IMR-90 (cell line): Measurements from ENCODE around the gene FUT1. TPM values are rescaled to one million over a fixed set of nuclear protein-coding genes. Genes with fewer than 3 reads are reported as not detected.

Experiments
- ATAC-seq: fragments of 200-7000 bp; cut with Tn5 transposase; 2 replicates; pipeline ENCODE4 v1.9.1; 2020; ENCODE audit warnings: low read depth, mild to moderate bottlenecking, moderate library complexity
- BruUV-seq: library from RNA; stranded (reverse); fragments of 400-500 nt; replicated peaks from 2 replicates; lab custom pipeline; 2021; lab: Mats Ljungman, UMichigan
- CTCF ChIA-PET: fragments of 300-600 bp; formaldehyde crosslinking; extraction: SDS; loops from one replicate; lab custom pipeline; 2021; ENCODE audit warnings: antibody characterized with exemption; lab: Yijun Ruan, JAX
- POLR2A ChIA-PET: fragments of 300-600 bp; sonication (Branson Sonifier 250); formaldehyde crosslinking; loops from one replicate; lab custom pipeline; 2022; ENCODE audit warnings: antibody characterized with exemption; ENCODE audit not compliant: unreplicated experiment; lab: Charles Lee
- DNase-seq: peaks from one replicate; pipeline ENCODE4 v3.0.0; 2013
- H2AFZ ChIP-seq: replicated peaks from 2 replicates; pipeline ENCODE3; 2013; ENCODE audit warnings: low read length, mild to moderate bottlenecking; ENCODE audit not compliant: poor library complexity
- H2AK5ac ChIP-seq: 2 replicates; pipeline ENCODE4 v1.6.1; 2013; ENCODE audit warnings: low read depth, low read length, inconsistent platforms
- H2AK9ac ChIP-seq: replicated peaks from 2 replicates; pipeline ENCODE3; 2013; ENCODE audit warnings: mild to moderate bottlenecking, low read depth, low read length, moderate library complexity; ENCODE audit not compliant: poor library complexity
- H2BK120ac ChIP-seq: 2 replicates; pipeline ENCODE4 v1.6.1; 2013; ENCODE audit warnings: low read depth, low read length, inconsistent platforms
- H2BK15ac ChIP-seq: 3 replicates; pipeline ENCODE4 v1.6.1; 2013; ENCODE audit warnings: low read depth, low read length, inconsistent platforms
- H2BK20ac ChIP-seq: 2 replicates; pipeline ENCODE4 v1.6.1; 2013; ENCODE audit warnings: low read depth, mild to moderate bottlenecking, inconsistent platforms, low read length, moderate library complexity
- H2BK5ac ChIP-seq: 2 replicates; pipeline ENCODE4 v1.6.1; 2013; ENCODE audit warnings: mild to moderate bottlenecking, low read depth, low read length, inconsistent platforms; ENCODE audit not compliant: poor library complexity, severe bottlenecking
- H3K14ac ChIP-seq: replicated peaks from 2 replicates; pipeline ENCODE4 v1.6.1; 2013; ENCODE audit warnings: low read depth, low read length, inconsistent platforms
- H3K18ac ChIP-seq: 2 replicates; pipeline ENCODE4 v1.6.1; 2013; ENCODE audit warnings: low read depth, low read length, control low read depth
- H3K23ac ChIP-seq: 2 replicates; pipeline ENCODE4 v1.6.1; 2013; ENCODE audit warnings: low read depth, low read length, inconsistent platforms
- H3K27ac ChIP-seq: 2 replicates; pipeline ENCODE4 v1.5.1; 2013; ENCODE audit warnings: mild to moderate bottlenecking, control low read depth, low read length; ENCODE audit not compliant: insufficient read depth
- H3K27me3 ChIP-seq: 2 replicates; pipeline ENCODE4 v1.6.1; 2013; ENCODE audit warnings: low read length; ENCODE audit not compliant: control insufficient read depth, insufficient read depth
- H3K36me3 ChIP-seq: 2 replicates; pipeline ENCODE4 v1.6.1; 2013; ENCODE audit warnings: low read length, mixed read lengths; ENCODE audit not compliant: control insufficient read depth, insufficient read depth
- H3K4ac ChIP-seq: 2 replicates; pipeline ENCODE4 v1.6.1; 2013; ENCODE audit warnings: low read depth, low read length, inconsistent platforms
- H3K4me1 ChIP-seq: 2 replicates; pipeline ENCODE4 v1.6.1; 2013; ENCODE audit warnings: low read length, mixed read lengths; ENCODE audit not compliant: control insufficient read depth, insufficient read depth
- H3K4me2 ChIP-seq: 2 replicates; pipeline ENCODE4 v1.6.1; 2013; ENCODE audit warnings: low read depth, mild to moderate bottlenecking, control low read depth, low read length, moderate library complexity
- H3K4me3 ChIP-seq: 2 replicates; pipeline ENCODE4 v1.5.1; 2013; ENCODE audit warnings: low read depth, mild to moderate bottlenecking, control low read depth, low read length, moderate library complexity; ENCODE audit not compliant: insufficient read depth
- H3K56ac ChIP-seq: 2 replicates; pipeline ENCODE4 v1.6.1; 2013; ENCODE audit warnings: low read length, inconsistent platforms; ENCODE audit not compliant: insufficient read depth; ENCODE audit errors: extremely low read depth
- H3K79me1 ChIP-seq, 2 experiments: 2 replicates each; pipeline ENCODE4 v1.6.1; 2013; ENCODE audit warnings: low read length in 2 of 2, inconsistent platforms in 1 of 2, low read depth in 1 of 2
- H3K9ac ChIP-seq: 2 replicates; pipeline ENCODE4 v1.6.1; 2013; ENCODE audit warnings: low read depth, low read length, control low read depth
- H3K9me1 ChIP-seq: 2 replicates; pipeline ENCODE4 v1.6.1; 2013; ENCODE audit warnings: low read length, inconsistent platforms; ENCODE audit not compliant: insufficient read depth
- H3K9me3 ChIP-seq: 2 replicates; pipeline ENCODE4 v1.6.1; 2013; ENCODE audit warnings: low read length; ENCODE audit not compliant: control insufficient read depth, insufficient read depth
- H4K20me1 ChIP-seq: 2 replicates; pipeline ENCODE4 v1.6.1; 2013; ENCODE audit warnings: low read length, inconsistent platforms; ENCODE audit not compliant: insufficient read depth
- H4K5ac ChIP-seq: 2 replicates; pipeline ENCODE4 v1.6.1; 2013; ENCODE audit warnings: mild to moderate bottlenecking, low read depth, low read length, control low read depth
- H4K8ac ChIP-seq, 2 experiments: 2 replicates each; pipeline ENCODE4 v1.6.1; 2013; ENCODE audit warnings: low read depth in 2 of 2, low read length in 2 of 2, control low read depth in 1 of 2, inconsistent platforms in 1 of 2
- H4K91ac ChIP-seq: 2 replicates; pipeline ENCODE4 v1.6.1; 2013; ENCODE audit warnings: low read depth, low read length, inconsistent platforms; ENCODE audit not compliant: insufficient read depth
- BHLHE40 ChIP-seq: fragments of 150-350 bp; IDR thresholded peaks from 2 replicates; pipeline ENCODE4 v1.6.1; 2016; ENCODE audit warnings: mild to moderate bottlenecking, low read depth, low read length
- ELK1 ChIP-seq: fragments of 150-350 bp; IDR thresholded peaks from 2 replicates; pipeline ENCODE4 v1.6.1; 2016; ENCODE audit warnings: low read depth, mild to moderate bottlenecking, low read length, moderate library complexity, borderline replicate concordance
- FOS ChIP-seq: fragments of 150-350 bp; IDR thresholded peaks from 2 replicates; pipeline ENCODE4 v1.6.1; 2016; ENCODE audit warnings: low read depth, low read length
- MAZ ChIP-seq: IDR thresholded peaks from 2 replicates; pipeline ENCODE4 v1.6.1; 2012; ENCODE audit warnings: low read depth, mild to moderate bottlenecking, low read length, improper control_type of control experiment, moderate library complexity, borderline replicate concordance
- MXI1 ChIP-seq: IDR thresholded peaks from 2 replicates; pipeline ENCODE4 v1.6.1; 2012; ENCODE audit warnings: low read depth, mild to moderate bottlenecking, low read length, moderate library complexity, borderline replicate concordance
- NFE2L2 ChIP-seq: fragments of 150-350 bp; IDR thresholded peaks from 2 replicates; pipeline ENCODE4 v1.6.1; 2016; ENCODE audit warnings: low read depth, mild to moderate bottlenecking, low read length
- USF2 ChIP-seq: fragments of 150-350 bp; IDR thresholded peaks from 2 replicates; pipeline ENCODE4 v1.6.1; 2017; ENCODE audit warnings: mild to moderate bottlenecking, antibody characterized with exemption, low read length, low read depth
- WGBS, 2 experiments: methylation state at CpG; one replicate each; pipeline versions ENCODE4 v1.1.5 to v1.1.7; 2013; ENCODE audit warnings: missing lambda C conversion rate in 2 of 2; ENCODE audit not compliant: insufficient read length in 1 of 2; ENCODE audit errors: extremely low coverage in 2 of 2; 5-methylcytosine and 5-hydroxymethylcytosine counted together
- dilution Hi-C: fragments of 300-500 bp; cut with HindIII; formaldehyde crosslinking; loops from one replicate; pipeline ENCODE4 v1.14.3; 2018; ENCODE audit warnings: low sequenced_read_pairs; ENCODE audit not compliant: unreplicated experiment
- in situ Hi-C: fragments of 300-500 bp; cut with MboI; formaldehyde crosslinking; loops from 3 replicates; pipeline ENCODE4 v1.14.3; 2019; ENCODE audit warnings: low sequenced_read_pairs, inconsistent platforms, mixed read lengths
- intact Hi-C: fragments of 100-400 bp; cut with micrococcal nuclease; formaldehyde crosslinking; loops from 2 replicates; pipeline ENCODE4 v1.10.0; 2022
- polyA plus RNA-seq, 3 experiments: library from polyadenylated mRNA; depleted of rRNA; stranded (reverse); fragments of >200 nt; gene quantifications; 2 replicates each; pipeline ENCODE4 v1.2.3, GENCODE V29; 2012; ENCODE audit warnings: low replicate concordance in 1 of 3
- total RNA-seq: library from RNA; depleted of rRNA; stranded (reverse); fragments of >200 nt; gene quantifications from 2 replicates; pipeline ENCODE4 v1.2.3, GENCODE V29; 2012

FUT1 gene
- total and polyA plus RNA-seq, 2 of the 4 experiments (the other 2 are of a cell fraction): 0.09 to 0.18 TPM

- peak overlapping the region; percentile 74 for H3K27ac ChIP-seq
- peak overlapping the region; percentile 44 to 97 for H4K8ac ChIP-seq
- peak overlapping the region; percentile 87 for H4K91ac ChIP-seq
- POLR2A ChIA-PET: no interaction called here
- H2AK5ac ChIP-seq: peak overlapping the region; percentile 40
- peak overlapping the region; percentile 68 for H3K4ac ChIP-seq
- H2BK15ac ChIP-seq: peak overlapping the region; percentile 79; the same call in 1 of the 3 replicates
- peak overlapping the region; percentile 51 for H3K56ac ChIP-seq
- 0 out of 2 replicates have a peak overlapping the region, but pooled peaks have one; percentile 1 for H2BK20ac ChIP-seq
- peaks cover 12% of the 10 kb centered on the region for H3K9me1 ChIP-seq
- H2BK5ac ChIP-seq: peak overlapping the region; percentile 79
- intact Hi-C loops (no loop called here), in situ Hi-C loops (no loop called here), dilution Hi-C loops (no loop called here)
- peak overlapping the region; percentile 33 for H3K18ac ChIP-seq
- H3K14ac ChIP-seq: peak overlapping the region; percentile 68
- H3K9ac ChIP-seq: peak overlapping the region; percentile 75
- CTCF ChIA-PET: interaction anchor here (0.6 kb wide), 1 partner anchor 12 kb away, joined by 3 read pairs; no protein-coding TSS in a partner anchor
- WGBS, 2 experiments: 1% methylated on average over 16 of the region's 42 CpGs; no CpG with 5 or more reads in 1 of the 2 experiments
- no peaks in the 10 kb centered on the region for H3K27me3 ChIP-seq
- peak overlapping the region; percentile 87 for H2AK9ac ChIP-seq
- H4K5ac ChIP-seq: peak overlapping the region; percentile 72
- no TSS peak for BruUV-seq
- H2BK120ac ChIP-seq: peak overlapping the region; percentile 41; the same call in 1 of the 2 replicates
- peak overlapping the region; percentile 57 for H3K4me2 ChIP-seq
- H2AFZ ChIP-seq: peak overlapping the region; percentile 97
- no peaks in the 10 kb centered on the region for H3K9me3 ChIP-seq
- peak; percentile 95 for ATAC-seq
- H3K79me1 ChIP-seq: peaks cover 0 to 9% of the 10 kb centered on the region in 2 experiments; a peak in 2 of 4 replicates
- TF ChIP-seq ELK1 (no peak), MXI1 (no peak), MAZ (peak; percentile 95; the same call in 1 of the 2 replicates), USF2 (peak; percentile 87; the same call in 1 of the 2 replicates), FOS (peak; percentile 88; the same call in 1 of the 2 replicates), NFE2L2 (no peak), BHLHE40 (peak; percentile 83)
- no peaks in the 10 kb centered on the region for H3K36me3 ChIP-seq
- no peaks in the 10 kb centered on the region for H4K20me1 ChIP-seq
- peak overlapping the region; percentile 67 for H3K4me3 ChIP-seq
- H3K4me1 ChIP-seq: peaks cover 10% of the 10 kb centered on the region
- DNase-seq: peak; percentile 99
- peak overlapping the region; percentile 6; the same call in 1 of the 2 replicates for H3K23ac ChIP-seq
Observed at GRCh38 chr19:48720613-48721296, 31.7 kb downstream of the FUT1 start.
